Measurements from ENCODE around the gene DEPDC5.

DNA sequence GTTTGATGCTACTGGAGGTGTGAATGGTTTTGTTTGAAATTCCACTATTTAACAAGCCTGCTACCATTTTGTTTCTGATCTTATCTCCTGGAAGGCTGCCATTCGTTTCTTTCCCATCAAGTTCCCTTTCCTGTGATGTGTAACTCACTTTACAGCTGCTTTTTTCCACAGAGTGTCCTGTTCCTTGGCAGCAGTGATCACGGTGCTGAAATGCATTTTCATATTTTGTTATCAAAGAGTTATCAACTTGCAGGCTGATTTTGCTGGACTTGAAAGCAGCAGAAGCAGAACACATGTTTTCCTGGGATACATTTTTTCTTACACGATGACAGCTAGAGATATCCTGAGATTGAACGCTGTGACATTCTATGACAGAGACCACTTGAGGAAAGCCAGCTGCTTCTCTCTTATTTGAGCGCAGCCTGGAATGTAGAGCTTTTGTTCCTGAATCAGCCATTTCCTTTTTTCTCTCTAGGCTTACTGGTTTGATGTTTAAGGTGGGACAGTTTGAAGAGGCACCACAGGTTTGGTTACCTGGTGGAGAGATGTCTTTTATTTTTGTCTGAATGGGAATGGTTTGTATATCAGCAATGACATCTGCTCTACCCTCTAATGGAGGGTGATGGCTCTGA is 38.6 kb upstream of the DEPDC5 start:
- TF ChIP-seq POLR2AphosphoS5 (IDR thresholded peaks at IDR 0.05; ENCODE audit: low read depth, low read length) (no peak), SIN3A (IDR thresholded peaks at IDR 0.05; ENCODE audit: borderline replicate concordance, insufficient read depth, low read length) (no peak)
